NCI-H2171 (cell line): ENCODE measurements around the gene DEUP1.

Experiments
- DNase-seq: peaks from one replicate; lab custom pipeline; 2025; lab: John Stamatoyannopoulos, UW

Gene DEUP1

DNA sequence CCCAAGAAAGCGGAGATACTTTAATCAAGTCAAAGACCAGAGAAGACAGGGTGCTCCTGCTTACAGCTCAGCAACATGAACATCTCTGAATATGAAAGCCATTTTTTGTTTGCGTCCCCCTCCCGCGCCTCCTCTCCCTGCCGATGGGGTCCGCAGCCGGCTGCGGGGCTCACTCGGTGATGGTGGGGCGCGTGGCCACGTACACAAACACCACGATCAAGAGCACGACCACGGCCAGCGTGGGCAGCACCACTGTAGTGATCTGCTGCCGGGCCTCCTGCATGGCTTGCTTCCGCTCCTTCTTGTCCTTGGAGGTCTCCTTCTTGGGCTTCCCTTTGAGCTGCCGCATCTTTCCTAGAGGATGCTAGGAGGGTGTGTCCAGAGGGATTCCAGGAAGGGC is 148.3 kb downstream of the DEUP1 start:
- no peak for DNase-seq

DNA sequence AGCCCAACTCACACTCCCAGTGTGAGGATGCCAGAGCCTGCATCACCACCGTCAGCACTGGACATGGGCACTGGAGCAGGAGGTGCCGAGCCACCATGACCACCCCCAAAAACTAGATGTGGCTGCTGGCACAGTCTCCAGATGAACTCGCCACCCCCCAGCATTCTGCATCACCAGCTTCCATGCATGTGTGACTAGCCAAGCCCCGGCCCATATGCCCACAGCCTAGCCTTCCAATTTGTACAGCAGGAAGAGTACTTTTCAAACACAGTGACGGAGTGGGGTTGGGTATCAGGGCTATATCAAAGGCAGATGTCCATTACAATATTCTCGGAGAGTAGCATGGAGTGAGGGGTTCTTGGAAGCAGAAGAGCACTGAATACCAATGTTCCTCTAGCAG is 149.7 kb downstream of the DEUP1 start:
- DNase-seq = no peak

DNA sequence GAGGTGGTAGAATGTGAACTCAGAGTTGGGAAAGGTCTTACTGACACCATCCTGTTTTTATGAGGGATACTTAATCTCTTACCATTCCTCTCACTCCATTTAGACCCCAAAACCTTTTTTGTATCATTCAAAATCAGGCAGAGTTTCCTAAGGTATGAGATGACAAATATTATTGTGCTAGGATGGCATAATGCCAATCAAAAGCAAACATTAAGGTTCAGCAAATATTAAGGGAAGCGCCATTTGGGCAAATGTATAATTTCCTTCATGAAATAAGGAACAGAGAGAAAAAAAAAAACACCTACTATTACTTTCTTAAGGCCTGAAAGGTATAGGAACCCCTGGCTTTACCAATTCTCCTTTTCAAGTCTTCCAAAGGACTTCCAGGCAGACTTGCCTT is 150.2 kb downstream of the DEUP1 start:
- no peak for DNase-seq

DNA sequence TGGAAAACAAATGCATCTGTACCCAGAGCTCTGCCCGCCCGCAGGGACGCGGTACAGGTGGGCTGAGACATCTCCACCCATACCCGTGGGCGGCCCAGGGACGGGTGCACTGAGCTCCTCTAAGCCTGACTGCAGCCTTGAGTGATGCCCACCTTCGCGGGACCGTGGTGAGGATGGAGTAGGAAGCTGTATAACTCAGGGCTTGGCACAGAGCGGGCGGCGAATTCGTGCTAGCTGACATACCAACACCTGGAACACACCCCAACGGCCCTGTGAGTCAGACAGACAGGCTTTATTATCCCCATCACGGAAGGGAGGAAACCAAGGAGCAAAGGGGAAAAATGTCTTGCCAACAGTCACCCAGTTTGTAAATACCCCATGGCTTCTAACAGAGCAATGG is 150.7 kb downstream of the DEUP1 start:
- no peak for DNase-seq

DNA sequence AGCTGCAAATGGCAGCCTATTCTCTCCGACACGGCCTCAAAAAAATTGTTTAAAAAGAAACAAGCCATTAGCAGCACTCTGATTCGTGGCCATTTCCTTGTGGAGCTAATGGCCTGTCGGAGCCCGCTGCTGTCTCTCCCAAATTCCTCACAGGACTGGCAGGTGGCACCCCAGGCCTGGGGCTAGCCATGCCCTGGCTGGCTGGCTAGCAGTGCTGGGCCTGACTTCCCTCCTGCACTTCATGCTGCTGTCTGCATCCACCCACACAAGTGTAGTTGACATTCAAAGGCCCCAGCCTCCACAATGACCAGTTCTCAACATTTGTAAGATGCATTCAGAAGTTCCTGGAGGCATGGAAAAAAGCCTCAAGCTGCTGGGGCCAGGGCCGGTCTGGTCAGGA is 151.2 kb downstream of the DEUP1 start:
- no peak for DNase-seq

DNA sequence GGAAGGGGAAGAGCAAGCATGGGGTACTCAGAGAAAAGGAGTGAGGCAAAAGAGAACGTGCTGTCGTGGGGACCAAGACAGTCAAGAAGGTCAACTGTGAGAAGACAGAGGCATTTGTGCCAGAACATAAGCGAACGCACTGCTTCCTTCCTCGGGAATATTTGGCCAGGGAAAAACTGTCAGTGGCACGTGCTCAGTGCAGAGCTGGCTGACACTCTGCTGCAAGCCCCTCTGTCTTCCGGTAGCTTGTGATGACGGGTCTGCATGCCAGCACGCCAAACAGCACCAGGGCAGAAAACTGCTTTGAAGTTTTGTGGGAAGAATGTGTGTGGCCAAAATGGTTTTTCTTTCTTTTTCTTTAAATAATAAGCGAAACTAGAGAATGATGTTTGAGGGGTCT is 152.0 kb downstream of the DEUP1 start:
- no peak for DNase-seq

DNA sequence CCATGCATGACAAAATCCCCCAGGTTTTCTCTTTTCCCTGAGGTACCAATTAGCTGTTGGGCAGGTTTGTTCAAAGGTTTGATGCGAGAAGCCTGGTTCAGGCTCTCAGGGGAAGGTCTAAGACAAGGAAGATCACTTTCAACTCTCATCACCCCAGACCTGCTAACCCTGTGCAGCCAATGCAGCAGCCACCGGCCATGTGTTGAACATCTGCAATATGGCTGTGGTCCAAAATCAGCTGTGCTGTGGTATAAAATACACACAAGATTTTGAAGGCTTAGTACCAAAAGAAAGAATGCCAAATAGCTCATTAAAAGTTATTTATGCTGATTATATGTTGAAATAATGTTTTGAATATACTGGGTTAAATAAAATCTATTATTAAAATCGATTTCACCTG is 154.2 kb downstream of the DEUP1 start:
- no peak for DNase-seq

DNA sequence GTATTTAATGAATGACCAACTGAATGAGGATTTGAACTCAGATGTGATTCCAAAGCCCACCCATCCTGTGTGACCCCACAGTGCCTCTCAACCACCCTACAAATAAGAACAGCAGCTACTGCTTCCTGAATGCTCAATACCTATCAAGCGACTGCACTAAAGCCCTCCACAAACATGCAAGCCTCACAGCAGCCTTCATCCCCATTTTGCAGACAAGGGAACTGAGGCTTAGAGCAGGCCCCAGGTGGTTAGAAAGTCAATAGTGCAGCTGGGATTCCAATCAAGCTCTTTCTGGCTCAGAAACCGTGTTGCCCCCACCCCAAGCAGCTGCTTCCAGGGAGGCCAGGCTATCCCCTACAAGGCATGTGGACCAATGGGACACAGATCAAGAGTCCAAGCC is 155.4 kb downstream of the DEUP1 start:
- no peak for DNase-seq

DNA sequence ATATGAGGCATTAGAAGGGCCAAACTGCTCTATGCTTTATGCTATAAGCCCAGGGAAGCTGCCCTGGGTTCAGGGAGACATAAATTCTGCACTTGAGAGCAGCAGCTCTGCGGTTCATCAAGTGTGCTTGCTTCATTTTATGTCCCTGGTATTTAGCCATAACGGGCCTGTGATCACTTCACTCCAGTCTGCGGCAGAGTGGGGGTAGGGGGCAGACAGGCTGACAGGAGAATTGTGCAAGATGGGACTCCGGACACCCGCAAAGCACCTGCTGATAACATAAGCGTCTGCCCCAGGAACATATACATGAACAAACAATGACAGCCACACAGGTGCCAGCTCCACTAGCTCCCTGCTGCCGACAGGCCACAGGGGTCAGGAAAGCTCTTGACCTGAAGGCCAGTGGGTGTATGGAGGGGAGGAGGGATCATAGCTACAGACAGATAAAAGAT is 156.5 kb downstream of the DEUP1 start:
- no peak for DNase-seq
